RPMI7951 (cell line): ENCODE results near the gene ADCK1. TPM values are rescaled to one million over a fixed set of nuclear protein-coding genes. Genes with fewer than 3 reads are reported as not detected.

ENCODE experiments used
- total RNA-seq: library from RNA; depleted of rRNA; stranded (reverse); fragments of >200 nt; shearing (Covaris generic); gene quantifications from 2 replicates; pipeline ENCODE4 v1.2.3, GENCODE V29; 2014; rRNA removed

Gene ADCK1
- total RNA-seq, 1 experiment from 2014 or later: 2.3 TPM

Other genes with a start within 250 kb of the ADCK1 start
- 12.0 and 15.0 TPM in 2 replicates for gene SPTLC2, start 183.5 kb upstream of the ADCK1 start, total RNA-seq
- gene ALKBH1, start 92.1 kb upstream of the ADCK1 start, total RNA-seq: 13.6 and 15.8 TPM in 2 replicates
- gene SLIRP, start 92.0 kb upstream of the ADCK1 start, total RNA-seq: 292 and 409 TPM in 2 replicates
- 55.9 and 63.1 TPM in 2 replicates for gene SNW1, start 39.0 kb upstream of the ADCK1 start, total RNA-seq